Activated CD8-positive, alpha-beta memory T cell treated with anti-CD3 and anti-CD28 coated beads, Interleukin-2, amount 50 U/mL, for 4 hours (primary cell): Measurements from ENCODE around the gene PNMT.

ENCODE experiments used
- DNase-seq: peaks from one replicate; pipeline ENCODE4 v3.0.0-alpha.2; 2020

The PNMT gene

GRCh38 chr17:39711851-39712250, 43.6 kb downstream of the PNMT start:
- DNase-seq = no peak

- DNase-seq = no peak
Observed at GRCh38 chr17:39714234-39714633, 46.0 kb downstream of the PNMT start.

GRCh38 chr17:39715375-39716072, 47.3 kb downstream of the PNMT start:
- DNase-seq = no peak

- DNase-seq = no peak
Observed at GRCh38 chr17:39716073-39716818, 48.0 kb downstream of the PNMT start.

- DNase-seq = no peak
Observed at GRCh38 chr17:39716879-39717536, 48.8 kb downstream of the PNMT start.

- no peak for DNase-seq
Observed at GRCh38 chr17:39717660-39718059, 49.4 kb downstream of the PNMT start.

- no peak for DNase-seq
Observed at GRCh38 chr17:39719563-39720355, 51.5 kb downstream of the PNMT start.
